K562 (cell line): Measurements from ENCODE around the gene IP6K3. TPM values are rescaled to one million over a fixed set of nuclear protein-coding genes. Genes with fewer than 3 reads are reported as not detected.

Source experiments
- HDAC1 ChIP-seq, 2 experiments: fragments of 450-650 bp; IDR thresholded peaks; 2 replicates each; pipeline ENCODE4 v1.6.1; 2016 to 2017; ENCODE audit warnings: inconsistent platforms in 1 of 2, mild to moderate bottlenecking in 1 of 2, moderate library complexity in 1 of 2
- HNRNPL ChIP-seq: fragments of 200-400 bp; formaldehyde crosslinking; IDR thresholded peaks from 2 replicates; pipeline ENCODE4 v1.6.1; 2017; ENCODE audit warnings: low read depth, mild to moderate bottlenecking, low read length
- MITF ChIP-seq: IDR thresholded peaks from 2 replicates; pipeline ENCODE4 v1.6.1; 2014; ENCODE audit warnings: antibody characterized with exemption
- PCBP2 ChIP-seq: fragments of 200-400 bp; formaldehyde crosslinking; IDR thresholded peaks from 2 replicates; pipeline ENCODE4 v1.6.1; 2018; ENCODE audit warnings: low read length, low read depth, mild to moderate bottlenecking, moderate library complexity; ENCODE audit not compliant: poor library complexity, severe bottlenecking
- SAFB2 ChIP-seq: fragments of 200-400 bp; formaldehyde crosslinking; IDR thresholded peaks from 2 replicates; pipeline ENCODE4 v1.6.1; 2018; ENCODE audit warnings: borderline replicate concordance, low read length, low read depth, moderate library complexity; ENCODE audit not compliant: severe bottlenecking
- STAT6 ChIP-seq: sonication (generic); formaldehyde crosslinking; IDR thresholded peaks from 2 replicates; pipeline ENCODE4 v1.8.1; 2023; ENCODE audit warnings: mild to moderate bottlenecking, missing genetic modification reagents
- THAP12 ChIP-seq: fragments of 250-450 bp; sonication (Bioruptor Pico); IDR thresholded peaks from 2 replicates; pipeline ENCODE4 v1.9.0; 2021; ENCODE audit warnings: mild to moderate bottlenecking, inconsistent platforms
- ZNF384 ChIP-seq: IDR thresholded peaks from 2 replicates; pipeline ENCODE4 v1.6.1; 2012; ENCODE audit warnings: low read depth, low read length, improper control_type of control experiment
- ZNF57 ChIP-seq: fragments of 450-650 bp; formaldehyde crosslinking; IDR thresholded peaks from 2 replicates; pipeline ENCODE4 v1.4.0; 2020; ENCODE audit warnings: mild to moderate bottlenecking, moderate library complexity
- ZZZ3 ChIP-seq: fragments of 450-650 bp; IDR thresholded peaks from 2 replicates; pipeline ENCODE4 v1.6.1; 2016; ENCODE audit warnings: antibody characterized with exemption, mild to moderate bottlenecking, moderate library complexity
- polyA plus RNA-seq, 8 experiments: library from polyadenylated mRNA; depleted of rRNA in 4 of 8; stranded (reverse) in 5 of 8; unstranded in 3 of 8; fragments of >200 nt; fragmentation: Nextera tagmentation in 2 of 8; fragmentation: Illumina TruSeq in 1 of 8; extraction: Ambion mirVana in 2 of 8; extraction: Trizol in 1 of 8; gene quantifications; 2 replicates each; pipeline versions ENCODE4 v1.2.1 to v1.2.3, GENCODE V29; 2011 to 2014; ENCODE audit warnings: inconsistent platforms in 1 of 8, missing spikeins in 1 of 8
- total RNA-seq, 7 experiments: library from RNA; depleted of rRNA in 6 of 7; stranded (reverse); fragments of >200 nt in 6 of 7; fragmentation: Illumina TruSeq in 2 of 7; extraction: Trizol in 2 of 7; gene quantifications; 2 replicates each; pipeline versions ENCODE4 v1.2.1 to v1.2.3, GENCODE V29; 2011 to 2021; ENCODE audit warnings: low replicate concordance in 1 of 7
- TF ChIP-seq, protein P1 (sequence below), 2 experiments: fragments of 450-650 bp; IDR thresholded peaks; 2 replicates each; pipeline ENCODE4 v1.6.1; 2018; ENCODE audit warnings: mild to moderate bottlenecking in 2 of 2, low read depth in 1 of 2; ENCODE audit not compliant: partially characterized antibody in 2 of 2
- TF ChIP-seq, protein P2 (sequence below), 3 experiments: IDR thresholded peaks in 2 of 3; conservative IDR thresholded peaks in 1 of 3; 2 replicates each; pipeline ENCODE4 v1.5.1; 2011 to 2012; ENCODE audit warnings: low read length in 3 of 3, mild to moderate bottlenecking in 3 of 3, control low read depth in 2 of 3, improper control_type of control experiment in 1 of 3, inconsistent platforms in 1 of 3, low read depth in 1 of 3, mixed read lengths in 1 of 3, moderate library complexity in 1 of 3; ENCODE audit not compliant: insufficient read depth in 2 of 3

Gene IP6K3
- total and polyA plus RNA-seq, 9 of the 15 experiments (the other 6 are each of a cell fraction or from before 2014, with no cell fraction given) = not detected

DNA sequence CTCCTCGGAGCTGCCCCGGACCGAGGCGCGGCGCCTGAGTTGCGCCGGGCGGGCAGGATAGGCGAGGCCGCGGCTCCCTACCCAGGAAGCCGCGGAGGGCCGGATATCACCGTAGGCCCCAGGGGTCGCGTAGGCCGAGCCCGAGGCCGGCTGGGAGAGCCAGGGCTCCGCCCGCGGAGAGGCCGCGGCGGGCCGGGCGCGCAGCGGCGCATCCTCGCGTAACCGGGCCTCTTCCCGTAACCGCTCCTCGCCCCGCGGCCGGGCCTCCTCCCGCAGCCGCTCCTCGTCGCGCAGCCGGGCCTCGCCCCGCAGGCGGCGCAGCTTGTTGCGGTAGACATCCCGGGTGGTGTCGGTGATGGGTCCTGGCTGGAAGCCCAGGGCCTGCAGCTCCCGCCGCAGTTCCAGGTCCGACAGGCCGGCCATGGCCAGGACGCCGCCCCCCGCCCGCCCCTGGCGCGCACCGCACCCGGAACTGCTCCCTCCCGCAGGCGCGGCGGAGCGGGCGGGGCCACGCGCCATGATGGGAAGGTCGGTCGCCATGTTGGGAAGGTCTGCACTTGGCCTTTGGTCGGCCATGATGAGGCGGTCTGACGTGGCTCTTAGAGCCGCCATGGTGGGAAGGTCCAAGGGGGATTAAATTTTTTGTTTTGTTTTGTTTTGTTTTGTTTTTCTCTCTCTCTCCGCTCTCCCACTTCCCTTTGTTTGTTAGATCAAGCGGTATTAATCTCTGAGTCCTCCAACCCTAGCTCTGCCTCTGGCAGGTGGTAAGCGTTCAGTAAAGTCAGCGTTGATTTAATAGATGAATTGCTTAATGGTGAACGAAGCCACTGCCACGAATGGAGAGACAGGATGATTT, 42.2 kb upstream of the IP6K3 start, which contains the start of gene LEMD2 (continued):
- TF ChIP-seq, protein P1, sequence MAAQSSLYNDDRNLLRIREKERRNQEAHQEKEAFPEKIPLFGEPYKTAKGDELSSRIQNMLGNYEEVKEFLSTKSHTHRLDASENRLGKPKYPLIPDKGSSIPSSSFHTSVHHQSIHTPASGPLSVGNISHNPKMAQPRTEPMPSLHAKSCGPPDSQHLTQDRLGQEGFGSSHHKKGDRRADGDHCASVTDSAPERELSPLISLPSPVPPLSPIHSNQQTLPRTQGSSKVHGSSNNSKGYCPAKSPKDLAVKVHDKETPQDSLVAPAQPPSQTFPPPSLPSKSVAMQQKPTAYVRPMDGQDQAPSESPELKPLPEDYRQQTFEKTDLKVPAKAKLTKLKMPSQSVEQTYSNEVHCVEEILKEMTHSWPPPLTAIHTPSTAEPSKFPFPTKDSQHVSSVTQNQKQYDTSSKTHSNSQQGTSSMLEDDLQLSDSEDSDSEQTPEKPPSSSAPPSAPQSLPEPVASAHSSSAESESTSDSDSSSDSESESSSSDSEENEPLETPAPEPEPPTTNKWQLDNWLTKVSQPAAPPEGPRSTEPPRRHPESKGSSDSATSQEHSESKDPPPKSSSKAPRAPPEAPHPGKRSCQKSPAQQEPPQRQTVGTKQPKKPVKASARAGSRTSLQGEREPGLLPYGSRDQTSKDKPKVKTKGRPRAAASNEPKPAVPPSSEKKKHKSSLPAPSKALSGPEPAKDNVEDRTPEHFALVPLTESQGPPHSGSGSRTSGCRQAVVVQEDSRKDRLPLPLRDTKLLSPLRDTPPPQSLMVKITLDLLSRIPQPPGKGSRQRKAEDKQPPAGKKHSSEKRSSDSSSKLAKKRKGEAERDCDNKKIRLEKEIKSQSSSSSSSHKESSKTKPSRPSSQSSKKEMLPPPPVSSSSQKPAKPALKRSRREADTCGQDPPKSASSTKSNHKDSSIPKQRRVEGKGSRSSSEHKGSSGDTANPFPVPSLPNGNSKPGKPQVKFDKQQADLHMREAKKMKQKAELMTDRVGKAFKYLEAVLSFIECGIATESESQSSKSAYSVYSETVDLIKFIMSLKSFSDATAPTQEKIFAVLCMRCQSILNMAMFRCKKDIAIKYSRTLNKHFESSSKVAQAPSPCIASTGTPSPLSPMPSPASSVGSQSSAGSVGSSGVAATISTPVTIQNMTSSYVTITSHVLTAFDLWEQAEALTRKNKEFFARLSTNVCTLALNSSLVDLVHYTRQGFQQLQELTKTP (IDR thresholded peaks at IDR 0.05; ENCODE audit: low read depth in 1 of 2, partially characterized antibody in 2 of 2) = peak in 1 of 2 experiments; percentile 72
- TF ChIP-seq STAT6 = no peak
- TF ChIP-seq ZNF384 = no peak
- no peak for TF ChIP-seq PCBP2
- TF ChIP-seq ZNF57 (CRISPR knock-in tag) = no peak
- TF ChIP-seq HDAC1 (IDR thresholded peaks at IDR 0.05) = no peak
- peak; percentile 32; the same call in 1 of the 2 replicates for TF ChIP-seq HNRNPL
- no peak for TF ChIP-seq ZZZ3
- TF ChIP-seq MITF = no peak
- no peak for TF ChIP-seq SAFB2
- TF ChIP-seq, protein P2, sequence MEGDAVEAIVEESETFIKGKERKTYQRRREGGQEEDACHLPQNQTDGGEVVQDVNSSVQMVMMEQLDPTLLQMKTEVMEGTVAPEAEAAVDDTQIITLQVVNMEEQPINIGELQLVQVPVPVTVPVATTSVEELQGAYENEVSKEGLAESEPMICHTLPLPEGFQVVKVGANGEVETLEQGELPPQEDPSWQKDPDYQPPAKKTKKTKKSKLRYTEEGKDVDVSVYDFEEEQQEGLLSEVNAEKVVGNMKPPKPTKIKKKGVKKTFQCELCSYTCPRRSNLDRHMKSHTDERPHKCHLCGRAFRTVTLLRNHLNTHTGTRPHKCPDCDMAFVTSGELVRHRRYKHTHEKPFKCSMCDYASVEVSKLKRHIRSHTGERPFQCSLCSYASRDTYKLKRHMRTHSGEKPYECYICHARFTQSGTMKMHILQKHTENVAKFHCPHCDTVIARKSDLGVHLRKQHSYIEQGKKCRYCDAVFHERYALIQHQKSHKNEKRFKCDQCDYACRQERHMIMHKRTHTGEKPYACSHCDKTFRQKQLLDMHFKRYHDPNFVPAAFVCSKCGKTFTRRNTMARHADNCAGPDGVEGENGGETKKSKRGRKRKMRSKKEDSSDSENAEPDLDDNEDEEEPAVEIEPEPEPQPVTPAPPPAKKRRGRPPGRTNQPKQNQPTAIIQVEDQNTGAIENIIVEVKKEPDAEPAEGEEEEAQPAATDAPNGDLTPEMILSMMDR (IDR thresholded peaks at IDR 0.05 in 2 of 3, conservative IDR thresholded peaks at IDR 0.05 in 1 of 3; ENCODE audit: insufficient read depth in 2 of 3, low read depth in 1 of 3, low read length in 3 of 3) = peak in 1 of 3 experiments; percentile 51; a peak in 2 of 6 replicates
- peak; percentile 87 for TF ChIP-seq THAP12 (CRISPR knock-in tag)
